GM19193 (cell line): ENCODE measurements around the gene USP30.

Experiments used
- POLR2A ChIP-seq: IDR thresholded peaks from 4 replicates; pipeline ENCODE4 v1.6.1; 2011; ENCODE audit not compliant: insufficient read depth, insufficient read length; ENCODE audit errors: extremely low read depth

USP30 gene

DNA sequence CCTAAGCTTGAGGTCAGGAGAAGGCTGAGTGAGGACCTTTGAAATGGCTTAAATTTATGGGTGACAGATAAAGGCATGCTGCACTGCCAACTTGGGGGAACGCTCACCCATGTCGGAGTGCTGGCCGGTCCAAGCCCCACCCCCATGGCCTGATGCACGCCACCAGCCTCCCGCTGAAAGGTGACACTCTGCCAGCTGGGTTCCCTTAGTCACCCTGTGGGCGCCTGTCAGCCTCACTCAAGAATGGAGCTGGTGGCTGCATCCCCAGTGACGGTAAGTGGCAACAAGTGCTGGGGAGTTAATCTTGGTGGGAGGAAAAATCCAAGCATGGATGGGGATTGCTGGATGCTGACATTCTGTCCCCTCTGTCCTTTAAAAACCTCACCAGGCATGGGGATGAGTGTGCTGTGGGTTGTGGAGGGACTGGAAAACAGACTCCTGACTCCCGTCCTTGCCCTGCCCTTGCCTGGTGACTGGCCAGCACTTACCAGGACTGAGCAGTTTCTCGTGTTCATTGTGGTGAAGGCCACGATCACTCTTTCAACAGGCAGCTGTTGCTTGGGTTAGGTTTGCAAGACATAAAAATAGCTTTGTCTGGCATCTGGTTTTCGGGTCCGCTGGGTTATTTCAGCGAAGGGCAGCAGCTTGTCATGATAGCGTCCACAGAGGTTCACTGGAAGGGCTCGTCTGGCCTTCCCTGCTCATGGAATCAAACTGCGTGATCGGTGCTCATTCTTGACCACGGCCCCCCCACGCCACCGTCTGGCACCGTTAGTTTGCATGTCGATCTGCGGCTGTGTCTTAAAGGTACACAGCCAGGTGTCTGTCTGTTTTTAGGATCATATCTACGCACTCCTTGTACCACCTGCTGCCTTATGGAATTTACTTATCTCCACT lies 79.0 kb downstream of the USP30 start:
- TF ChIP-seq POLR2A = no peak

DNA sequence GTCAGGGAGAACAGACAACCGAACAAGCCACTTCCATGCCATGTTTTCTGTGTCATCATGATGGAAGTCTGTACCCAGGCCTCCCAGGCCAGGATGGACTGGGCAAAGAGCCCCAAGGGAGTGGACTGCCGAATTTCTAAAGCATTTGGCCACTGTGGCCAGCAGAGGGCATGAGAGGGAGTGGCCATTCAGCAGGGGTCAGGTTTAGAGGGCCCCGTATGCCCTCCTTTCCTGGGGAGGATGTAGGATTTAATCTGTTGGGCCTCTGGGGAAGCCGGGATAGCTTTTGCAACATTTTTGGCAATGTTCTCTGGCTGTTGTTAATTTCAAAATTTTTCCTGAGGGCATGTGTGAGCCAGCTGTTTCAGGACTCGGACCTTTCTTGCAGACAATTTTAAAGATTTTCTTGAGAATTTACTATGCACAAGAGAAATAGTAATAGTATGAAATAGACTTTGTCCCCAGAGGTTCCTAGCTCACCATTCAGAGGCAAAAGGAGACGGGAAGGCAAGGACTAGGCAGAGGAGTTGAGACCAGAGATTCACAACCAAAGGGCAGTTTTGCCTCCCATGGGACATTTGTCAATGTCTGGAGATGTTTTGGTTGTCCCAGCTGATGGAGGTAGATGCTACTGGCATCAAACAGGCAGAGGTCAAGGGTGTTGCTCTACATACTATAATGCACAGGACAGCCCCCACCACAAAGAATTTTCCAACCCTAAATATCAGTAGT lies 82.0 kb downstream of the USP30 start:
- TF ChIP-seq POLR2A = no peak

DNA sequence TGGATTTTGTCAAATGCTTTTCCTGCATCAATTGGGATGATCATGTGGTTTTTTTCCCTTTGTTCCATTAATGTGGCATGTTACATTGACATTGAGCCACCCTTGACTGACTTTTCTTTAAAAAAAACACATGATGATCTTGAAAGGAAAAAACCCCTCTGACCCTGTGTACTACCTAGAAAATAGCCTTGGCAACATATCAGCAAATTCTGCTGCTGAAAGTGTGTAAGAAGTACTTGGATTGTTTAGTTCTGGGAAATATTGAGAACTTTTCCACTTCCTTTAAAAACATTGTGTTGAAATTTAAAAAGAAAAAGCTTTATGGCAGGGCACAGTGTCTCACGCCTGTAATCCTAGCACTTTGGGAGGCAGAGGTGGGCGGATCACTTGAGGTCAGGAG lies 84.7 kb downstream of the USP30 start:
- no peak for TF ChIP-seq POLR2A
